ENCODE data around the gene SH2D6.

SH2D6 gene

DNA sequence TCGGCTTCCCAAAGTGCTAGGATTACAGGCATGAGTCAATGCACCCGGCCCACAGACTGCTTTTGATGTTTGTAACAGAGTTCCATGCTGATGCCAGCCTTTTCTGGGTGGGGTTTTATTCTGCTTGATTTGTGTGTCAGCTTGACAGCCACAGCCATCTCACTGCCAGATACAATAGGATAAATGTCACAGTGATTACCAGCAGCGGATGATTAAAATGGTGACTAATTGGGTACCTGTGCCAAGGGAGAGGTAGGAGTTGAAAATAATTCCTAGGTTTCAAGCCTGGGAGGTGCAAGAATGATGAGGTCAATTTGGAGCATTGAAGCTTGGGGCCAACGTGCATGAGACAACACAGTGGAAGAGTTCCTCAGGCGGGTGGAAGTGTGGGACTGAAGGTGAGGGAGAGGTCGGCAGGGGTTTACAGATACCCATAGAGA is 39.4 kb downstream of the SH2D6 start:
- Histone ChIP-seq H4K12ac (ENCODE audit: low read depth, low read length) (no peak overlapping the region), H3K4ac (ENCODE audit: low read depth, low read length) (no peak overlapping the region), H2BK5ac (ENCODE audit: low read depth, low read length, poor library complexity) (no peak overlapping the region), H2AK5ac (ENCODE audit: low read length) (no peak overlapping the region), H3K79me2 (ENCODE audit: control insufficient read depth, insufficient read depth, low read length, poor library complexity) (peaks cover 2% of the 10 kb centered on the region), H2BK12ac (ENCODE audit: low read length) (no peak overlapping the region), H4K8ac (ENCODE audit: low read depth, low read length) (no peak overlapping the region), H3K23ac (ENCODE audit: low read length) (no peak overlapping the region), H3K9ac (ENCODE audit: low read length) (no peak overlapping the region), H3K14ac (ENCODE audit: low read length) (no peak overlapping the region), H3K18ac (ENCODE audit: low read length) (no peak overlapping the region), H3K79me1 (ENCODE audit: low read length) (no peaks in the 10 kb centered on the region), H4K91ac (ENCODE audit: low read depth, low read length) (no peak overlapping the region), H3K27ac (ENCODE audit: low read depth, low read length) (no peak overlapping the region), H3K4me1 (ENCODE audit: control insufficient read depth in 1 of 2, insufficient read depth in 2 of 2, low read length in 2 of 2) (no peaks in the 10 kb centered on the region), H3K4me2 (ENCODE audit: low read length) (no peak overlapping the region), H3K27me3 (ENCODE audit: insufficient read depth, low read length) (no peaks in the 10 kb centered on the region), H3K4me3 (ENCODE audit: low read depth, low read length) (no peak overlapping the region), H2AFZ (ENCODE audit: insufficient read depth, low read length, poor library complexity) (no peak overlapping the region), H2BK120ac (ENCODE audit: insufficient read depth, low read length, poor library complexity) (no peak overlapping the region), H3K9me3 (ENCODE audit: insufficient read depth, low read depth, low read length) (no peaks in the 10 kb centered on the region), H3K36me3 (ENCODE audit: control insufficient read depth in 1 of 2, insufficient read depth in 2 of 2, low read length in 2 of 2) (no peaks in the 10 kb centered on the region)
- no CpG with 5 or more reads among the region's 6 CpGs for WGBS (ENCODE audit: extremely low coverage, insufficient coverage, insufficient read length)
- no peak for DNase-seq

DNA sequence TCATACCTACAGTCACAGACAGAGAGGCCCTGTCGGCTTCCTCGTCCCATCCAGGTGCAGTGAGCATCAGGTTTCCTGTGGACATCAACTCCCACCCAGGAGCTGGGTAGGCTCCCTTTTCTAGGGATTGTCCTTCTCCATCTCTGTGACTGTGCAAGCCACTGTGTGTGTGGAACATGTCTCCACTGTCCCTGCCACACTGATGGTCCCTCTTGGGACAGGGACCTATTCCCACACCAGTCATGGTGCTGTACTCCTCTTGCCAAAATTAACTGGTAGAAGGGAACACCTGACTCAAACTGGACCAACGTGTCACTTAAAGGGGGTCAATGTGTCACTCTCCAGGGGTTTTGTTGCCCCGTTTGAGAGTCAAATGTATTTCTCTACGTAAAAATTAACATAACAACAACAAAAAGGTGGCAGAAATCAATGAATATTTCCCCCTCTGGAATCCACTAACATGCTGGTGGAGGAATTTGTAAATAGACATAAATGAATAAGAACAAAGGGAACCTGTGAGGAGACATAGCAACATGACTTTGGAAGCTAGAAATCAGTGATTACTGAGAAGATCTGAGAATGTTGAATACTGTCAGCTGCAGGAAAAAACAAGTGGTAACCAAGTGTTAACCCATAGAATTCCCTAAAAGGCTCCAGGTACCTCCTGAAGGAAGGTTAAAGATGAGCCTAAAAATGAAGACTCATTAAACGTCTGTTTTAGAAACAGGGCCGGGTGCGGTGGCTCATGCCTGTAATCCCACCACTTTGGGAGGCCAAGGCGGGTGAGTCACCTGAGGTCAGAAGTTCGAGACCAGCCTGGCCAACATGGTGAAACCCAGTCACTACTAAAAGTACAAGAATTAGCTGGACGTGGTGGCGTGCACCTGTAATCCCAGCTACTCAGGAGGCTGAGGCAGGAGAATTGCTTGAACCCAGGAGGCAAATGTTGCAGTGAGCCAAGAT is 40.4 kb downstream of the SH2D6 start:
- no peaks in the 10 kb centered on the region for H3K79me1 ChIP-seq (ENCODE audit: low read length)
- peaks cover 2% of the 10 kb centered on the region for H3K79me2 ChIP-seq (ENCODE audit: control insufficient read depth, insufficient read depth, low read length, poor library complexity)
- H3K9me3 ChIP-seq (ENCODE audit: insufficient read depth, low read depth, low read length) = no peaks in the 10 kb centered on the region
- no peak overlapping the region for H3K18ac ChIP-seq (ENCODE audit: low read length)
- H3K27me3 ChIP-seq (ENCODE audit: insufficient read depth, low read length) = no peaks in the 10 kb centered on the region
- no peak overlapping the region for H3K23ac ChIP-seq (ENCODE audit: low read length)
- H4K8ac ChIP-seq (ENCODE audit: low read depth, low read length) = no peak overlapping the region
- no peak overlapping the region for H2BK120ac ChIP-seq (ENCODE audit: insufficient read depth, low read length, poor library complexity)
- no peak overlapping the region for H3K14ac ChIP-seq (ENCODE audit: low read length)
- no peak overlapping the region for H3K4me2 ChIP-seq (ENCODE audit: low read length)
- H3K9ac ChIP-seq (ENCODE audit: low read length) = no peak overlapping the region
- no peak overlapping the region for H3K4ac ChIP-seq (ENCODE audit: low read depth, low read length)
- no peak overlapping the region for H4K12ac ChIP-seq (ENCODE audit: low read depth, low read length)
- H2AFZ ChIP-seq (ENCODE audit: insufficient read depth, low read length, poor library complexity) = no peak overlapping the region
- no CpG with 5 or more reads among the region's 12 CpGs for WGBS (ENCODE audit: extremely low coverage, insufficient coverage, insufficient read length)
- H2BK12ac ChIP-seq (ENCODE audit: low read length) = no peak overlapping the region
- no peak overlapping the region for H4K91ac ChIP-seq (ENCODE audit: low read depth, low read length)
- no peaks in the 10 kb centered on the region for H3K4me1 ChIP-seq (ENCODE audit: control insufficient read depth in 1 of 2, insufficient read depth in 2 of 2, low read length in 2 of 2)
- no peak overlapping the region for H2AK5ac ChIP-seq (ENCODE audit: low read length)
- no peaks in the 10 kb centered on the region for H3K36me3 ChIP-seq (ENCODE audit: control insufficient read depth in 1 of 2, insufficient read depth in 2 of 2, low read length in 2 of 2)
- H3K27ac ChIP-seq (ENCODE audit: low read depth, low read length) = no peak overlapping the region
- no peak for DNase-seq
- H3K4me3 ChIP-seq (ENCODE audit: low read depth, low read length) = no peak overlapping the region
- H2BK5ac ChIP-seq (ENCODE audit: low read depth, low read length, poor library complexity) = no peak overlapping the region

DNA sequence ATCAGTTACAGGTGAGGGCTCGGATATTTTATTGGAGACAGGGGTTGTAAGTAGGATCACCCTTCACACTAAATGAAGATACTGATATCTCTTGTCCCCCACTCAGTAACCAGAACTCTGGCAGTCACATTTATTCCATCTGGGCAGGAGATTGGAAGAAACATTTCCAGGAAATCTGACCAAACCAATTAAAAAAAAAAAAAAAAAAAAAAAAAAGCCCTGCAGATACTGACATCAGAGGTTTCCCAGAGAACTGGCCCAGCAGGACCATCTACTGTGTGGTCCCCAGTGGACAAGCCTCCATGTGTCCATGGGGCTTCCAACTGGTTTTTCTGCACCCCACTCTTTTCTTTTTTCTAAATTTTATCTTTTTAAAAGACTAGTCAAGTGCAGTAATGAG is 41.3 kb downstream of the SH2D6 start:
- Histone ChIP-seq H3K4ac (ENCODE audit: low read depth, low read length) (no peak overlapping the region), H4K91ac (ENCODE audit: low read depth, low read length) (no peak overlapping the region), H3K4me3 (ENCODE audit: low read depth, low read length) (no peak overlapping the region), H3K36me3 (ENCODE audit: control insufficient read depth in 1 of 2, insufficient read depth in 2 of 2, low read length in 2 of 2) (no peaks in the 10 kb centered on the region), H3K14ac (ENCODE audit: low read length) (no peak overlapping the region), H3K79me2 (ENCODE audit: control insufficient read depth, insufficient read depth, low read length, poor library complexity) (peaks cover 2% of the 10 kb centered on the region), H3K4me2 (ENCODE audit: low read length) (no peak overlapping the region), H4K8ac (ENCODE audit: low read depth, low read length) (no peak overlapping the region), H2BK5ac (ENCODE audit: low read depth, low read length, poor library complexity) (no peak overlapping the region), H2AK5ac (ENCODE audit: low read length) (no peak overlapping the region), H3K79me1 (ENCODE audit: low read length) (no peaks in the 10 kb centered on the region), H2BK12ac (ENCODE audit: low read length) (no peak overlapping the region), H3K9me3 (ENCODE audit: insufficient read depth, low read depth, low read length) (no peaks in the 10 kb centered on the region), H4K12ac (ENCODE audit: low read depth, low read length) (no peak overlapping the region), H3K23ac (ENCODE audit: low read length) (no peak overlapping the region), H3K18ac (ENCODE audit: low read length) (no peak overlapping the region), H3K4me1 (ENCODE audit: control insufficient read depth in 1 of 2, insufficient read depth in 2 of 2, low read length in 2 of 2) (no peaks in the 10 kb centered on the region), H3K27me3 (ENCODE audit: insufficient read depth, low read length) (no peaks in the 10 kb centered on the region), H2BK120ac (ENCODE audit: insufficient read depth, low read length, poor library complexity) (no peak overlapping the region), H3K27ac (ENCODE audit: low read depth, low read length) (no peak overlapping the region), H2AFZ (ENCODE audit: insufficient read depth, low read length, poor library complexity) (no peak overlapping the region), H3K9ac (ENCODE audit: low read length) (no peak overlapping the region)
- no CpG with 5 or more reads among the region's 1 CpG for WGBS (ENCODE audit: extremely low coverage, insufficient coverage, insufficient read length)
- DNase-seq = no peak

DNA sequence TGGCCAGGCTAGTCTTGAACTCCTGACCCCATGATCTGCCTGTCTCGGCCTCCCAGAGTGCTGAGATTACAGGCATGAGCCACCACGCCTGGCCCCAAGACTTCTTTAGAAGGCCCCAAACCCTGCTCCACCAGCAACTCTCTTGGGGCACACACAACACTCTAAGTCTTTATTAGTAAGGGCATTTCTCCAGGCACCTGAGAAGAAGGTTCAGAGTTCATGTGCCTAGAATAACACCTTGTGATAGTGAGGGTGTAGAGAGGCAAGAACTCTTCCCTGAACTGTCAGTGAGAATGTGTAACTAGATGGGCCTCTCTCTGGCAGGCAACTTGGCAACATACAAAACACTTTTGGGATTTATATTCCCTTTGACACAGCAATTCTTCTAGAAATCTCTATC is 43.8 kb downstream of the SH2D6 start:
- Histone ChIP-seq H4K8ac (ENCODE audit: low read depth, low read length) (no peak overlapping the region), H3K9me3 (ENCODE audit: insufficient read depth, low read depth, low read length) (no peaks in the 10 kb centered on the region), H3K14ac (ENCODE audit: low read length) (no peak overlapping the region), H3K4me3 (ENCODE audit: low read depth, low read length) (no peak overlapping the region), H2BK12ac (ENCODE audit: low read length) (no peak overlapping the region), H3K79me2 (ENCODE audit: control insufficient read depth, insufficient read depth, low read length, poor library complexity) (peaks cover 2% of the 10 kb centered on the region), H4K12ac (ENCODE audit: low read depth, low read length) (no peak overlapping the region), H3K4me1 (ENCODE audit: control insufficient read depth in 1 of 2, insufficient read depth in 2 of 2, low read length in 2 of 2) (no peaks in the 10 kb centered on the region), H2AFZ (ENCODE audit: insufficient read depth, low read length, poor library complexity) (no peak overlapping the region), H3K9ac (ENCODE audit: low read length) (no peak overlapping the region), H3K36me3 (ENCODE audit: control insufficient read depth in 1 of 2, insufficient read depth in 2 of 2, low read length in 2 of 2) (no peaks in the 10 kb centered on the region), H3K23ac (ENCODE audit: low read length) (no peak overlapping the region), H3K18ac (ENCODE audit: low read length) (no peak overlapping the region), H4K91ac (ENCODE audit: low read depth, low read length) (no peak overlapping the region), H3K4me2 (ENCODE audit: low read length) (no peak overlapping the region), H3K79me1 (ENCODE audit: low read length) (no peaks in the 10 kb centered on the region), H2AK5ac (ENCODE audit: low read length) (no peak overlapping the region), H2BK5ac (ENCODE audit: low read depth, low read length, poor library complexity) (no peak overlapping the region), H3K27me3 (ENCODE audit: insufficient read depth, low read length) (no peaks in the 10 kb centered on the region), H2BK120ac (ENCODE audit: insufficient read depth, low read length, poor library complexity) (no peak overlapping the region), H3K4ac (ENCODE audit: low read depth, low read length) (no peak overlapping the region), H3K27ac (ENCODE audit: low read depth, low read length) (no peak overlapping the region)
- no CpG with 5 or more reads among the region's 2 CpGs for WGBS (ENCODE audit: extremely low coverage, insufficient coverage, insufficient read length)
- no peak for DNase-seq
